ENCODE results near the gene PDE7B. TPM values are rescaled to one million over a fixed set of nuclear protein-coding genes. Genes with fewer than 3 reads are reported as not detected.

Gene PDE7B
- polyA plus RNA-seq, 1 of the 3 experiments (the other 2 are of a cell fraction) = 1.9 TPM

- no peak for DNase-seq
- no peak overlapping the region for H3K4me2 ChIP-seq
- H3K27me3 ChIP-seq (ENCODE audit: insufficient read depth) = no peaks in the 10 kb centered on the region
- H3F3A ChIP-seq (replicated peaks; ENCODE audit: insufficient read depth) = no peaks in the 10 kb centered on the region
- H3K4me1 ChIP-seq (ENCODE audit: control insufficient read depth in 1 of 2, insufficient read depth in 2 of 2, low read depth in 1 of 2, low read length in 1 of 2) = no peaks in the 10 kb centered on the region
- no peaks in the 10 kb centered on the region for H4K20me1 ChIP-seq (ENCODE audit: insufficient read depth)
- H3K36me3 ChIP-seq (replicated peaks in 1 of 2; ENCODE audit: control insufficient read depth in 1 of 2, insufficient read depth in 2 of 2, low read length in 1 of 2) = no peaks in the 10 kb centered on the region
- H3K4me3 ChIP-seq (ENCODE audit: low read depth in 2 of 2, low read length in 1 of 2) = no peak overlapping the region
- H2AFZ ChIP-seq (ENCODE audit: low read depth) = no peak overlapping the region
- H3K9me2 ChIP-seq = no peaks in the 10 kb centered on the region
- H3K27ac ChIP-seq (ENCODE audit: low read depth in 2 of 2, low read length in 1 of 2) = no peak overlapping the region
- TF ChIP-seq FOXJ3 (CRISPR knock-in tag; IDR thresholded peaks at IDR 0.05) (no peak), YY1 (IDR thresholded peaks at IDR 0.05; ENCODE audit: low read depth) (no peak), USF1 (IDR thresholded peaks at IDR 0.05; ENCODE audit: borderline replicate concordance, low read depth) (no peak), EP300 (IDR thresholded peaks at IDR 0.05; ENCODE audit: borderline replicate concordance in 1 of 2, low read depth in 1 of 2, low read length in 1 of 2) (no peak), ZBTB33 (IDR thresholded peaks at IDR 0.05; ENCODE audit: borderline replicate concordance, low read depth) (no peak), SIN3A (IDR thresholded peaks at IDR 0.05; ENCODE audit: borderline replicate concordance, low read depth, low read length) (no peak), RFX5 (IDR thresholded peaks at IDR 0.05; ENCODE audit: low read length) (no peak), POLR2AphosphoS5 (IDR thresholded peaks at IDR 0.05; ENCODE audit: low read depth, low read length) (no peak), FOXM1 (IDR thresholded peaks at IDR 0.05; ENCODE audit: low read depth) (no peak), TEAD4 (IDR thresholded peaks at IDR 0.05; ENCODE audit: borderline replicate concordance, insufficient read depth) (no peak), CHD2 (IDR thresholded peaks at IDR 0.05; ENCODE audit: low read length, partially characterized antibody) (no peak), PBX3 (IDR thresholded peaks at IDR 0.05) (no peak), NRF1 (IDR thresholded peaks at IDR 0.05; ENCODE audit: low read depth, low read length) (no peak), TCF12 (IDR thresholded peaks at IDR 0.05) (no peak)
- H3K9me3 ChIP-seq = no peaks in the 10 kb centered on the region
- no peaks in the 10 kb centered on the region for H3K79me2 ChIP-seq (ENCODE audit: insufficient read depth)
- ChIA-PET CTCF (interaction anchor here (2.0 to 2.5 kb wide), 2 partner anchors 13 to 678 kb away, joined by 9 to 11 read pairs; no protein-coding TSS in a partner anchor), POLR2A (no interaction called here)
- H3K9ac ChIP-seq = no peak overlapping the region
Observed at GRCh38 chr6:136213853-136214252, 362.4 kb downstream of the PDE7B start.

All from SK-N-SH (cell line).